Measurements from ENCODE around the gene PRDM16. TPM values are rescaled to one million over a fixed set of nuclear protein-coding genes. Genes with fewer than 3 reads are reported as not detected.

PRDM16 gene
- total and polyA plus RNA-seq, 2 experiments from 2014 or later, result 0.14 to 0.16 TPM

GRCh38 chr1:3139871-3140361 lies 70.9 kb downstream of the PRDM16 start (continued):
- TF ChIP-seq, protein P1, sequence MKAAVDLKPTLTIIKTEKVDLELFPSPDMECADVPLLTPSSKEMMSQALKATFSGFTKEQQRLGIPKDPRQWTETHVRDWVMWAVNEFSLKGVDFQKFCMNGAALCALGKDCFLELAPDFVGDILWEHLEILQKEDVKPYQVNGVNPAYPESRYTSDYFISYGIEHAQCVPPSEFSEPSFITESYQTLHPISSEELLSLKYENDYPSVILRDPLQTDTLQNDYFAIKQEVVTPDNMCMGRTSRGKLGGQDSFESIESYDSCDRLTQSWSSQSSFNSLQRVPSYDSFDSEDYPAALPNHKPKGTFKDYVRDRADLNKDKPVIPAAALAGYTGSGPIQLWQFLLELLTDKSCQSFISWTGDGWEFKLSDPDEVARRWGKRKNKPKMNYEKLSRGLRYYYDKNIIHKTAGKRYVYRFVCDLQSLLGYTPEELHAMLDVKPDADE (IDR thresholded peaks at IDR 0.05), result no peak
- no peak for TF ChIP-seq ZNF331 (CRISPR knock-in tag; IDR thresholded peaks at IDR 0.05; ENCODE audit: low read depth)

- Histone ChIP-seq H3K4me2 (no peak overlapping the region), H3K27me3 (ENCODE audit: insufficient read depth) (no peaks in the 10 kb centered on the region), H4K20me1 (replicated peaks; ENCODE audit: insufficient read depth) (no peaks in the 10 kb centered on the region), H3K79me2 (replicated peaks; ENCODE audit: insufficient read depth) (no peaks in the 10 kb centered on the region), H3K4me3 (no peak overlapping the region), H2AFZ (no peak overlapping the region), H3K36me3 (ENCODE audit: insufficient read depth) (no peaks in the 10 kb centered on the region), H3K27ac (ENCODE audit: low read depth) (no peak overlapping the region), H3K9me2 (ENCODE audit: insufficient read depth) (no peaks in the 10 kb centered on the region), H3K4me1 (ENCODE audit: insufficient read depth) (no peaks in the 10 kb centered on the region), H3F3A (replicated peaks; ENCODE audit: low read depth) (no peaks in the 10 kb centered on the region)
- no peaks in the 10 kb centered on the region for H3K36me3 Mint-ChIP-seq (ENCODE audit: low read depth)
- H3K4me3 Mint-ChIP-seq, result no peak overlapping the region
- peaks cover 11% of the 10 kb centered on the region for H3K27me3 Mint-ChIP-seq (ENCODE audit: insufficient read depth, low read depth, poor library complexity)
- no peak overlapping the region for H3K27ac Mint-ChIP-seq
- TF ChIP-seq POLR2AphosphoS5 (IDR thresholded peaks at IDR 0.05; ENCODE audit: low read depth) (no peak), ZNF462 (CRISPR knock-in tag; IDR thresholded peaks at IDR 0.05) (no peak), CREB1 (CRISPR knock-in tag; IDR thresholded peaks at IDR 0.05; ENCODE audit: low read depth) (no peak), STAT1 (IDR thresholded peaks at IDR 0.05; ENCODE audit: unreplicated experiment) (no peak), EZH2 (IDR thresholded peaks at IDR 0.05; ENCODE audit: low read depth, unreplicated experiment) (no peak), ZNF114 (CRISPR knock-in tag; IDR thresholded peaks at IDR 0.05) (no peak), EZH2phosphoT487 (IDR thresholded peaks at IDR 0.05; ENCODE audit: unreplicated experiment) (no peak), ZNF331 (CRISPR knock-in tag; IDR thresholded peaks at IDR 0.05; ENCODE audit: low read depth) (no peak), CTCF (conservative IDR thresholded peaks at IDR 0.05; ENCODE audit: low read depth in 2 of 2) (no peak), NANOG (IDR thresholded peaks at IDR 0.05; ENCODE audit: borderline replicate concordance) (no peak)
- TF ChIP-seq, protein P2, sequence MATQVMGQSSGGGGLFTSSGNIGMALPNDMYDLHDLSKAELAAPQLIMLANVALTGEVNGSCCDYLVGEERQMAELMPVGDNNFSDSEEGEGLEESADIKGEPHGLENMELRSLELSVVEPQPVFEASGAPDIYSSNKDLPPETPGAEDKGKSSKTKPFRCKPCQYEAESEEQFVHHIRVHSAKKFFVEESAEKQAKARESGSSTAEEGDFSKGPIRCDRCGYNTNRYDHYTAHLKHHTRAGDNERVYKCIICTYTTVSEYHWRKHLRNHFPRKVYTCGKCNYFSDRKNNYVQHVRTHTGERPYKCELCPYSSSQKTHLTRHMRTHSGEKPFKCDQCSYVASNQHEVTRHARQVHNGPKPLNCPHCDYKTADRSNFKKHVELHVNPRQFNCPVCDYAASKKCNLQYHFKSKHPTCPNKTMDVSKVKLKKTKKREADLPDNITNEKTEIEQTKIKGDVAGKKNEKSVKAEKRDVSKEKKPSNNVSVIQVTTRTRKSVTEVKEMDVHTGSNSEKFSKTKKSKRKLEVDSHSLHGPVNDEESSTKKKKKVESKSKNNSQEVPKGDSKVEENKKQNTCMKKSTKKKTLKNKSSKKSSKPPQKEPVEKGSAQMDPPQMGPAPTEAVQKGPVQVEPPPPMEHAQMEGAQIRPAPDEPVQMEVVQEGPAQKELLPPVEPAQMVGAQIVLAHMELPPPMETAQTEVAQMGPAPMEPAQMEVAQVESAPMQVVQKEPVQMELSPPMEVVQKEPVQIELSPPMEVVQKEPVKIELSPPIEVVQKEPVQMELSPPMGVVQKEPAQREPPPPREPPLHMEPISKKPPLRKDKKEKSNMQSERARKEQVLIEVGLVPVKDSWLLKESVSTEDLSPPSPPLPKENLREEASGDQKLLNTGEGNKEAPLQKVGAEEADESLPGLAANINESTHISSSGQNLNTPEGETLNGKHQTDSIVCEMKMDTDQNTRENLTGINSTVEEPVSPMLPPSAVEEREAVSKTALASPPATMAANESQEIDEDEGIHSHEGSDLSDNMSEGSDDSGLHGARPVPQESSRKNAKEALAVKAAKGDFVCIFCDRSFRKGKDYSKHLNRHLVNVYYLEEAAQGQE (IDR thresholded peaks at IDR 0.05; ENCODE audit: unreplicated experiment), result no peak
- H3K9me3 Mint-ChIP-seq, result no peaks in the 10 kb centered on the region
- ATAC-seq (no peak), DNase-seq (ENCODE audit: low spot score) (no peak)
- no peaks in the 10 kb centered on the region for H3K4me1 Mint-ChIP-seq
Observed at GRCh38 chr1:3140437-3140836, 71.4 kb downstream of the PRDM16 start.

Measured in GM23338 (cell line).